Measurements from ENCODE around the gene EHMT1. TPM values are rescaled to one million over a fixed set of nuclear protein-coding genes. Genes with fewer than 3 reads are reported as not detected.
"Not testable (repeated sequence)": the region's sequence is repeated elsewhere in the genome, so short reads cannot be mapped to it uniquely, and the experiment has no call there.

EHMT1 gene
- total and polyA plus RNA-seq, 2 of the 13 experiments (the other 11 are each of a cell fraction or from before 2014, with no cell fraction given): 23.0 to 27.1 TPM

- Histone ChIP-seq H3K9me3 (ENCODE audit: low read length) (no peaks in the 10 kb centered on the region), H3K36me3 (replicated peaks in 1 of 2; ENCODE audit: control insufficient read depth in 1 of 2, insufficient read depth in 2 of 2, low read length in 2 of 2) (no peaks in the 10 kb centered on the region), H3K4me2 (ENCODE audit: low read depth, low read length) (no peak overlapping the region), H3K27me3 (ENCODE audit: control insufficient read depth in 1 of 2, insufficient read depth in 2 of 2, low read length in 2 of 2) (peaks cover 2 to 13% of the 10 kb centered on the region in 2 experiments; a peak in 3 of 5 replicates), H4K20me1 (ENCODE audit: insufficient read depth, low read length) (peaks cover 2% of the 10 kb centered on the region; the same call in 1 of the 2 replicates), H3K4me1 (ENCODE audit: insufficient read depth, low read length) (no peaks in the 10 kb centered on the region), H2AFZ (ENCODE audit: low read length) (no peak overlapping the region), H3K4me3 (replicated peaks in 1 of 3; ENCODE audit: insufficient read depth in 1 of 3, low read depth in 2 of 3, low read length in 3 of 3) (no peak overlapping the region), H3K79me2 (ENCODE audit: insufficient read depth, low read length) (no peaks in the 10 kb centered on the region), H3K9ac (ENCODE audit: insufficient read depth, low read depth, low read length) (no peak overlapping the region), H3K27ac (ENCODE audit: extremely low read length, insufficient read depth, low read length) (no peak overlapping the region)
- POLR2A ChIA-PET: no interaction called here
- CTCF ChIA-PET (ENCODE audit: low intra/inter-chr PET ratio, low total read pairs): no interaction called here
- WGBS (ENCODE audit: low lambda C conversion rate): 81% methylated on average over 27 of the region's 47 CpGs
- no peak for DNase-seq (ENCODE audit: low spot score)
- FAIRE-seq: no peak
- no peak for ATAC-seq
- in situ Hi-C loops (cut with HindIII; ENCODE audit: extremely low pct_ligation_motif_present, low pct_unique_long_range_greater_than_20kb) (no loop called here), intact Hi-C loops (cut with micrococcal nuclease; ENCODE audit: unreplicated experiment) (no loop called here)
- TF ChIP-seq SAP130 (CRISPR knock-in tag; IDR thresholded peaks at IDR 0.05; ENCODE audit: low read depth) (no peak), IRF2 (CRISPR knock-in tag; IDR thresholded peaks at IDR 0.05) (no peak), NFE2L1 (CRISPR knock-in tag; IDR thresholded peaks at IDR 0.05; ENCODE audit: borderline replicate concordance) (no peak), HNRNPUL1 (IDR thresholded peaks at IDR 0.05; ENCODE audit: low read depth, low read length) (no peak), FOXM1 (CRISPR knock-in tag; IDR thresholded peaks at IDR 0.05) (no peak), ZSCAN29 (CRISPR knock-in tag; conservative IDR thresholded peaks at IDR 0.05) (no peak), ZNF580 (CRISPR knock-in tag; IDR thresholded peaks at IDR 0.05; ENCODE audit: borderline replicate concordance, low read depth) (no peak), ZNF20 (CRISPR knock-in tag; IDR thresholded peaks at IDR 0.05) (no peak), RELA (CRISPR knock-in tag; IDR thresholded peaks at IDR 0.05) (no peak), FOXC1 (CRISPR knock-in tag; IDR thresholded peaks at IDR 0.05; ENCODE audit: borderline replicate concordance) (no peak), ARID3A (IDR thresholded peaks at IDR 0.05; ENCODE audit: low read depth, low read length) (no peak), ZNF800 (CRISPR knock-in tag; IDR thresholded peaks at IDR 0.05) (no peak), HIVEP1 (CRISPR knock-in tag; IDR thresholded peaks at IDR 0.05) (no peak)
- BruUV-seq (replicated peaks): no TSS peak
Observed at GRCh38 chr9:137876781-137877386, 258.1 kb downstream of the EHMT1 start.

DNA sequence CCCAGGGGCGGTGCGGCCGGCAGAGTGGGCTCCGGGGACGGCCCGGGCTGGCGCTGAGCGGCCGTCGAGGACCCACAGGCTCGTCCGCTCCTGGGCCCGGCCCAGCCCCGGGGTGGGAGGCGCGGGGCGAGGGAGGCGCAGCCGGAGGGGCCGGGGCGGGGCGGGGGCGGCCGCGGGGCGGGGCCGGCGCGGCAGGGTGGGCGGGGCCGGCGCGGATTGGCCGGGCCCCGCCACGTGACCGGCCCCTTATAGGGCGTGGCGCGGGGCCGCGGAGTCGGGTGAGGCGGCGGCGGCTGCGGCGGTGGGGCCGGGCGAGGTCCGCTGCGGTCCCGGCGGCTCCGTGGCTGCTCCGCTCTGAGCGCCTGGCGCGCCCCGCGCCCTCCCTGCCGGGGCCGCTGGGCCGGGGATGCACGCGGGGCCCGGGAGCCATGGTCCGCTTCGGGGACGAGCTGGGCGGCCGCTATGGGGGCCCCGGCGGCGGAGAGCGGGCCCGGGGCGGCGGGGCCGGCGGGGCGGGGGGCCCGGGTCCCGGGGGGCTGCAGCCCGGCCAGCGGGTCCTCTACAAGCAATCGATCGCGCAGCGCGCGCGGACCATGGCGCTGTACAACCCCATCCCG is 258.8 kb downstream of the EHMT1 start, which contains the start of gene CACNA1B:
Gene CACNA1B (plus strand): TSS at position 277 of the 617 bp plus-strand sequence. CDS start 152 bp downstream, at position 429.
- H3K4me1 ChIP-seq (ENCODE audit: insufficient read depth, low read length); H3K4me2 ChIP-seq (ENCODE audit: low read depth, low read length); POLR2A ChIA-PET; FAIRE-seq; H4K20me1 ChIP-seq (ENCODE audit: insufficient read depth, low read length); in situ Hi-C loops (cut with HindIII; ENCODE audit: extremely low pct_ligation_motif_present, low pct_unique_long_range_greater_than_20kb); CTCF ChIA-PET (ENCODE audit: low intra/inter-chr PET ratio, low total read pairs); ATAC-seq; H2AFZ ChIP-seq (ENCODE audit: low read length); intact Hi-C loops (cut with micrococcal nuclease; ENCODE audit: unreplicated experiment); DNase-seq (ENCODE audit: low spot score); H3K4me3 ChIP-seq (replicated peaks in 1 of 3; ENCODE audit: insufficient read depth in 1 of 3, low read depth in 2 of 3, low read length in 3 of 3); H3K9ac ChIP-seq (ENCODE audit: insufficient read depth, low read depth, low read length); BruUV-seq (replicated peaks); H3K36me3 ChIP-seq (replicated peaks in 1 of 2; ENCODE audit: control insufficient read depth in 1 of 2, insufficient read depth in 2 of 2, low read length in 2 of 2); H3K79me2 ChIP-seq (ENCODE audit: insufficient read depth, low read length); H3K27ac ChIP-seq (ENCODE audit: extremely low read length, insufficient read depth, low read length); H3K9me3 ChIP-seq (ENCODE audit: low read length): not testable (repeated sequence)
- WGBS (ENCODE audit: low lambda C conversion rate): 54% methylated on average over 34 of the region's 95 CpGs
- H3K27me3 ChIP-seq (ENCODE audit: control insufficient read depth in 1 of 2, insufficient read depth in 2 of 2, low read length in 2 of 2): peaks cover 2 to 15% of the 10 kb centered on the region in 2 experiments; a peak in 3 of 5 replicates

Data from HepG2 (cell line).